GM18505 (cell line): ENCODE results near the gene PLAU.
"Not testable (repeated sequence)": the region's sequence is repeated elsewhere in the genome, so short reads cannot be mapped to it uniquely, and the experiment has no call there.

Experiments used
- ATAC-seq: cut with Tn5 transposase; IDR thresholded peaks from one replicate; pipeline ENCODE4 v1.9.1; 2021; ENCODE audit not compliant: unreplicated experiment
- POLR2A ChIP-seq: IDR thresholded peaks from 4 replicates; pipeline ENCODE4 v1.6.1; 2011; ENCODE audit warnings: borderline replicate concordance; ENCODE audit not compliant: insufficient read depth, insufficient read length; ENCODE audit errors: extremely low read depth

Gene PLAU

GRCh38 chr10:73926152-73926764 lies 15.3 kb downstream of the PLAU start:
- no peak for ATAC-seq
- no peak for TF ChIP-seq POLR2A

- not testable (repeated sequence) for ATAC-seq
Measured at GRCh38 chr10:73930630-73931327, 19.8 kb downstream of the PLAU start.

- peak; percentile 56 for ATAC-seq
- no peak for TF ChIP-seq POLR2A
Measured at GRCh38 chr10:73931767-73932619, 21.1 kb downstream of the PLAU start.

- no peak for TF ChIP-seq POLR2A
- no peak for ATAC-seq
Measured at GRCh38 chr10:73932620-73933112, 21.7 kb downstream of the PLAU start.

- no peak for TF ChIP-seq POLR2A
- ATAC-seq = no peak
Measured at GRCh38 chr10:73934074-73934473, 23.1 kb downstream of the PLAU start.

- ATAC-seq = no peak
- no peak for TF ChIP-seq POLR2A
Measured at GRCh38 chr10:73935895-73936294, 25.0 kb downstream of the PLAU start.

- ATAC-seq = no peak
- TF ChIP-seq POLR2A = no peak
Measured at GRCh38 chr10:73937333-73938043, 26.6 kb downstream of the PLAU start.

- TF ChIP-seq POLR2A = no peak
- ATAC-seq = no peak
Measured at GRCh38 chr10:73940634-73941221, 29.8 kb downstream of the PLAU start.

- ATAC-seq = no peak
- no peak for TF ChIP-seq POLR2A
Measured at GRCh38 chr10:73941300-73941699, 30.4 kb downstream of the PLAU start.

GRCh38 chr10:73944356-73945100 lies 33.6 kb downstream of the PLAU start:
- no peak for TF ChIP-seq POLR2A
- ATAC-seq = no peak

GRCh38 chr10:73946253-73947145 lies 35.6 kb downstream of the PLAU start:
- no peak for ATAC-seq
- TF ChIP-seq POLR2A = no peak
